PC-3 (cell line): Measurements from ENCODE around the gene BRIP1. TPM values are rescaled to one million over a fixed set of nuclear protein-coding genes. Genes with fewer than 3 reads are reported as not detected.
"Not testable (repeated sequence)": the region's sequence is repeated elsewhere in the genome, so short reads cannot be mapped to it uniquely, and the experiment has no call there.

ENCODE experiments used
- ATAC-seq: fragments of 200-7000 bp; cut with Tn5 transposase; 2 replicates; pipeline ENCODE4 v1.9.1; 2020; ENCODE audit warnings: mild to moderate bottlenecking, moderate library complexity
- BruUV-seq: library from RNA; stranded (reverse); fragments of 400-500 nt; replicated peaks from 2 replicates; lab custom pipeline; 2021; lab: Mats Ljungman, UMichigan
- CTCF ChIA-PET: fragments of 300-600 bp; sonication (Branson Sonifier 250); formaldehyde crosslinking; loops from one replicate; lab custom pipeline; 2022; ENCODE audit warnings: antibody characterized with exemption; lab: Charles Lee
- POLR2A ChIA-PET: fragments of 300-600 bp; sonication (Branson Sonifier 250); formaldehyde crosslinking; loops from one replicate; lab custom pipeline; 2022; ENCODE audit warnings: antibody characterized with exemption; ENCODE audit not compliant: unreplicated experiment; lab: Charles Lee
- DNase-seq: peaks from one replicate; pipeline ENCODE4 v3.0.0-alpha.2; 2015
- H2AFZ ChIP-seq: fragments of 300-600 bp; sonication (generic); 2 replicates; pipeline ENCODE4 v1.6.0; 2016; ENCODE audit warnings: antibody characterized with exemption, low read length
- H3F3A ChIP-seq: fragments of 300-600 bp; sonication (generic); one replicate; pipeline ENCODE4 v1.6.0; 2017; ENCODE audit warnings: antibody characterized with exemption, low read length, control low read depth, mild to moderate bottlenecking; ENCODE audit not compliant: unreplicated experiment
- H3K27ac ChIP-seq: fragments of 300-600 bp; sonication (generic); 2 replicates; pipeline ENCODE4 v1.5.1; 2016; ENCODE audit warnings: mild to moderate bottlenecking, low read length
- H3K27me3 ChIP-seq: fragments of 300-600 bp; sonication (generic); 2 replicates; pipeline ENCODE4 v1.6.1; 2016; ENCODE audit warnings: low read length, mixed read lengths
- H3K36me3 ChIP-seq: fragments of 300-600 bp; sonication (generic); 2 replicates; pipeline ENCODE4 v1.6.1; 2016; ENCODE audit warnings: low read depth, mixed run types, low read length, mixed read lengths
- H3K4me1 ChIP-seq: fragments of 300-600 bp; sonication (generic); 2 replicates; pipeline ENCODE4 v1.5.1; 2016; ENCODE audit warnings: low read length; ENCODE audit not compliant: insufficient read depth
- H3K4me2 ChIP-seq: fragments of 300-600 bp; sonication (generic); 2 replicates; pipeline ENCODE4 v1.6.0; 2016; ENCODE audit warnings: low read length
- H3K4me3 ChIP-seq: fragments of 300-600 bp; sonication (generic); 2 replicates; pipeline ENCODE4 v1.5.1; 2016; ENCODE audit warnings: mild to moderate bottlenecking, low read length, mixed read lengths
- H3K79me2 ChIP-seq: fragments of 300-600 bp; sonication (generic); 2 replicates; pipeline ENCODE4 v1.6.1; 2017; ENCODE audit warnings: low read length, mixed read lengths
- H3K9ac ChIP-seq: fragments of 300-600 bp; sonication (generic); 2 replicates; pipeline ENCODE4 v1.6.0; 2016; ENCODE audit warnings: mild to moderate bottlenecking, low read length
- H3K9me2 ChIP-seq: fragments of 300-600 bp; sonication (generic); replicated peaks from 2 replicates; pipeline ENCODE4 v1.6.1; 2016; ENCODE audit warnings: mixed run types, low read length, mixed read lengths
- H3K9me3 ChIP-seq: fragments of 300-600 bp; sonication (generic); 2 replicates; pipeline ENCODE4 v1.6.1; 2016; ENCODE audit warnings: low read length, mixed read lengths
- H4K20me1 ChIP-seq: fragments of 300-600 bp; sonication (generic); 2 replicates; pipeline ENCODE4 v1.6.1; 2016; ENCODE audit warnings: low read length, mixed read lengths
- EZH2 ChIP-seq: fragments of 300-600 bp; sonication (generic); IDR thresholded peaks from one replicate; pipeline ENCODE4 v1.6.1; 2017; ENCODE audit warnings: antibody characterized with exemption, mild to moderate bottlenecking, low read length; ENCODE audit not compliant: unreplicated experiment
- EZH2phosphoT487 ChIP-seq: fragments of 300-600 bp; sonication (generic); IDR thresholded peaks from 2 replicates; pipeline ENCODE4 v1.6.1; 2018; ENCODE audit warnings: mild to moderate bottlenecking, antibody characterized with exemption, low read length, borderline replicate concordance
- intact Hi-C: fragments of 100-400 bp; cut with micrococcal nuclease; formaldehyde crosslinking; loops from 2 replicates; pipeline ENCODE4 v1.9.0; 2023
- total RNA-seq: library from RNA; depleted of rRNA; stranded (reverse); fragments of >200 nt; gene quantifications from 2 replicates; pipeline ENCODE4 v1.2.3, GENCODE V29; 2014
- TF ChIP-seq, protein P1 (sequence below): fragments of 300-600 bp; sonication (generic); conservative IDR thresholded peaks from 2 replicates; pipeline ENCODE4 v1.5.1; 2017; ENCODE audit warnings: antibody characterized with exemption, low read depth, mild to moderate bottlenecking, low read length

Gene BRIP1
- total RNA-seq, 1 experiment from 2014 or later = 21.1 TPM

GRCh38 chr17:61775364-61775763, 88.0 kb downstream of the BRIP1 start:
- no peak overlapping the region for H3K9ac ChIP-seq
- intact Hi-C loops = no loop called here
- no peaks in the 10 kb centered on the region for H3F3A ChIP-seq
- no peaks in the 10 kb centered on the region for H3K27me3 ChIP-seq
- no peaks in the 10 kb centered on the region for H3K79me2 ChIP-seq
- no peak overlapping the region for H3K4me3 ChIP-seq
- no peak overlapping the region for H3K27ac ChIP-seq
- ChIA-PET CTCF (no interaction called here), POLR2A (no interaction called here)
- no peaks in the 10 kb centered on the region for H4K20me1 ChIP-seq
- H3K9me2 ChIP-seq = no peaks in the 10 kb centered on the region
- ATAC-seq = no peak
- no peak for DNase-seq
- TF ChIP-seq, protein P1, sequence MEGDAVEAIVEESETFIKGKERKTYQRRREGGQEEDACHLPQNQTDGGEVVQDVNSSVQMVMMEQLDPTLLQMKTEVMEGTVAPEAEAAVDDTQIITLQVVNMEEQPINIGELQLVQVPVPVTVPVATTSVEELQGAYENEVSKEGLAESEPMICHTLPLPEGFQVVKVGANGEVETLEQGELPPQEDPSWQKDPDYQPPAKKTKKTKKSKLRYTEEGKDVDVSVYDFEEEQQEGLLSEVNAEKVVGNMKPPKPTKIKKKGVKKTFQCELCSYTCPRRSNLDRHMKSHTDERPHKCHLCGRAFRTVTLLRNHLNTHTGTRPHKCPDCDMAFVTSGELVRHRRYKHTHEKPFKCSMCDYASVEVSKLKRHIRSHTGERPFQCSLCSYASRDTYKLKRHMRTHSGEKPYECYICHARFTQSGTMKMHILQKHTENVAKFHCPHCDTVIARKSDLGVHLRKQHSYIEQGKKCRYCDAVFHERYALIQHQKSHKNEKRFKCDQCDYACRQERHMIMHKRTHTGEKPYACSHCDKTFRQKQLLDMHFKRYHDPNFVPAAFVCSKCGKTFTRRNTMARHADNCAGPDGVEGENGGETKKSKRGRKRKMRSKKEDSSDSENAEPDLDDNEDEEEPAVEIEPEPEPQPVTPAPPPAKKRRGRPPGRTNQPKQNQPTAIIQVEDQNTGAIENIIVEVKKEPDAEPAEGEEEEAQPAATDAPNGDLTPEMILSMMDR = no peak
- TF ChIP-seq EZH2phosphoT487 (no peak), EZH2 (no peak)
- no peak overlapping the region for H2AFZ ChIP-seq
- peaks cover 9% of the 10 kb centered on the region for H3K9me3 ChIP-seq
- no peak overlapping the region for H3K4me2 ChIP-seq
- no peaks in the 10 kb centered on the region for H3K4me1 ChIP-seq
- BruUV-seq = no TSS peak
- H3K36me3 ChIP-seq = peaks cover 27% of the 10 kb centered on the region

DNA sequence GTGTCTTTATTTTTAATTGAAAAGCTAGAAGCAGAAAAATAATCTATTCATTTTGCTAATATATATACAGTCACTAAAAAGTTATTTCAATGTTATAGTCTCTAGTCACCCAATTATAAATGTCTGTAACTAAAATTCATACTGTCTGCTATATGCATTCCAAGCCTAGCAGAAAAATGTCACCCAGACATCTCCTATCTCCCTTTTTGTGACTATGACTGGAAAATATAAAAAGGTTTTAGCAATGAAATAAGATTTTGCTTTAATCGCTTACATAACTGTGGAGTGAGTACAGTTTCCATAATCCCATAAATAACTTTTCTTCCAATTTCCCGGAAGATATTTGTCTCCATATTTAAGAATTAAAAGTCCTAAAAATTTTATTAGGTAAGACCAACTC, 88.6 kb downstream of the BRIP1 start:
- no TSS peak for BruUV-seq
- peaks cover 33% of the 10 kb centered on the region for H3K36me3 ChIP-seq
- intact Hi-C loops = no loop called here
- H3K79me2 ChIP-seq = no peaks in the 10 kb centered on the region
- H3K27me3 ChIP-seq = no peaks in the 10 kb centered on the region
- CTCF ChIA-PET = no interaction called here
- H3K9me2 ChIP-seq = no peaks in the 10 kb centered on the region
- no peak overlapping the region for H3K27ac ChIP-seq
- DNase-seq (no peak), ATAC-seq (no peak)
- H3K4me2 ChIP-seq = no peak overlapping the region
- H4K20me1 ChIP-seq = no peaks in the 10 kb centered on the region
- no peak overlapping the region for H2AFZ ChIP-seq
- H3K9ac ChIP-seq = no peak overlapping the region
- no peaks in the 10 kb centered on the region for H3F3A ChIP-seq
- no peaks in the 10 kb centered on the region for H3K4me1 ChIP-seq
- POLR2A ChIA-PET = interaction anchor here (0.7 kb wide), 1 partner anchor 545 kb away, joined by 4 read pairs; no protein-coding TSS in a partner anchor
- TF ChIP-seq EZH2phosphoT487 (no peak), EZH2 (no peak)
- TF ChIP-seq, protein P1 = no peak
- no peak overlapping the region for H3K4me3 ChIP-seq
- H3K9me3 ChIP-seq = peaks cover 9% of the 10 kb centered on the region

DNA sequence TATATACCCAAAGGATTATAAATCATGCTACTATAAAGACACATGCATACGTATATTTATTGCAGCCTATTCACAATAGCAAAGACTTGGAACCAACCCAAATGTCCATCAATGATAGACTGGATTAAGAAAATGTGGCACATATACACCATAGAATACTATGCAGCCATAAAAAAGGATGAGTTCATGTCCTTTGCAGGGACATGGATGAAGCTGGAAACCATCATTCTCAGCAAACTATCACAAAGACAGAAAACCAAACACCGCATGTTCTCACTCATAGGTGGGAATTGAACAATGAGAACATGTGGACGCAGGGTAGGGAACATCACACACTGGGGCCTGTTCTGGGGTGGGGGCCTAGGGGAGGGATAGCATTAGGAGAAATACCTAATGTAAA, 89.2 kb downstream of the BRIP1 start:
- H3K4me1 ChIP-seq, H3K4me2 ChIP-seq, H3K27me3 ChIP-seq, BruUV-seq, H2AFZ ChIP-seq, H3K9me2 ChIP-seq, H3F3A ChIP-seq, H3K9me3 ChIP-seq, CTCF ChIA-PET, H3K4me3 ChIP-seq, H3K9ac ChIP-seq, H3K27ac ChIP-seq, ATAC-seq, H3K79me2 ChIP-seq, H4K20me1 ChIP-seq, intact Hi-C loops, DNase-seq: not testable (repeated sequence)
- peaks cover 40% of the 10 kb centered on the region for H3K36me3 ChIP-seq
- POLR2A ChIA-PET = interaction anchor here (0.7 kb wide), 1 partner anchor 546 kb away, joined by 4 read pairs; no protein-coding TSS in a partner anchor
